IMR-90 (cell line): ENCODE measurements around the gene SEMA5A. TPM values are rescaled to one million over a fixed set of nuclear protein-coding genes. Genes with fewer than 3 reads are reported as not detected.
A peak's percentile ranks its signal among the peaks of the same experiment; 100 is the strongest.

Source experiments
- ATAC-seq: fragments of 200-7000 bp; cut with Tn5 transposase; 2 replicates; pipeline ENCODE4 v1.9.1; 2020; ENCODE audit warnings: low read depth, mild to moderate bottlenecking, moderate library complexity
- BruUV-seq: library from RNA; stranded (reverse); fragments of 400-500 nt; replicated peaks from 2 replicates; lab custom pipeline; 2021; lab: Mats Ljungman, UMichigan
- CTCF ChIA-PET: fragments of 300-600 bp; formaldehyde crosslinking; extraction: SDS; loops from one replicate; lab custom pipeline; 2021; ENCODE audit warnings: antibody characterized with exemption; lab: Yijun Ruan, JAX
- POLR2A ChIA-PET: fragments of 300-600 bp; sonication (Branson Sonifier 250); formaldehyde crosslinking; loops from one replicate; lab custom pipeline; 2022; ENCODE audit warnings: antibody characterized with exemption; ENCODE audit not compliant: unreplicated experiment; lab: Charles Lee
- DNase-seq: peaks from one replicate; pipeline ENCODE4 v3.0.0; 2013
- H2AFZ ChIP-seq: replicated peaks from 2 replicates; pipeline ENCODE3; 2013; ENCODE audit warnings: low read length, mild to moderate bottlenecking; ENCODE audit not compliant: poor library complexity
- H2AK5ac ChIP-seq: 2 replicates; pipeline ENCODE4 v1.6.1; 2013; ENCODE audit warnings: low read depth, low read length, inconsistent platforms
- H2AK9ac ChIP-seq: replicated peaks from 2 replicates; pipeline ENCODE3; 2013; ENCODE audit warnings: mild to moderate bottlenecking, low read depth, low read length, moderate library complexity; ENCODE audit not compliant: poor library complexity
- H2BK120ac ChIP-seq: 2 replicates; pipeline ENCODE4 v1.6.1; 2013; ENCODE audit warnings: low read depth, low read length, inconsistent platforms
- H2BK15ac ChIP-seq: 3 replicates; pipeline ENCODE4 v1.6.1; 2013; ENCODE audit warnings: low read depth, low read length, inconsistent platforms
- H2BK20ac ChIP-seq: 2 replicates; pipeline ENCODE4 v1.6.1; 2013; ENCODE audit warnings: low read depth, mild to moderate bottlenecking, inconsistent platforms, low read length, moderate library complexity
- H2BK5ac ChIP-seq: 2 replicates; pipeline ENCODE4 v1.6.1; 2013; ENCODE audit warnings: mild to moderate bottlenecking, low read depth, low read length, inconsistent platforms; ENCODE audit not compliant: poor library complexity, severe bottlenecking
- H3K14ac ChIP-seq: replicated peaks from 2 replicates; pipeline ENCODE4 v1.6.1; 2013; ENCODE audit warnings: low read depth, low read length, inconsistent platforms
- H3K18ac ChIP-seq: 2 replicates; pipeline ENCODE4 v1.6.1; 2013; ENCODE audit warnings: low read depth, low read length, control low read depth
- H3K23ac ChIP-seq: 2 replicates; pipeline ENCODE4 v1.6.1; 2013; ENCODE audit warnings: low read depth, low read length, inconsistent platforms
- H3K27ac ChIP-seq: 2 replicates; pipeline ENCODE4 v1.5.1; 2013; ENCODE audit warnings: mild to moderate bottlenecking, control low read depth, low read length; ENCODE audit not compliant: insufficient read depth
- H3K27me3 ChIP-seq: 2 replicates; pipeline ENCODE4 v1.6.1; 2013; ENCODE audit warnings: low read length; ENCODE audit not compliant: control insufficient read depth, insufficient read depth
- H3K36me3 ChIP-seq: 2 replicates; pipeline ENCODE4 v1.6.1; 2013; ENCODE audit warnings: low read length, mixed read lengths; ENCODE audit not compliant: control insufficient read depth, insufficient read depth
- H3K4ac ChIP-seq: 2 replicates; pipeline ENCODE4 v1.6.1; 2013; ENCODE audit warnings: low read depth, low read length, inconsistent platforms
- H3K4me1 ChIP-seq: 2 replicates; pipeline ENCODE4 v1.6.1; 2013; ENCODE audit warnings: low read length, mixed read lengths; ENCODE audit not compliant: control insufficient read depth, insufficient read depth
- H3K4me2 ChIP-seq: 2 replicates; pipeline ENCODE4 v1.6.1; 2013; ENCODE audit warnings: low read depth, mild to moderate bottlenecking, control low read depth, low read length, moderate library complexity
- H3K4me3 ChIP-seq: 2 replicates; pipeline ENCODE4 v1.5.1; 2013; ENCODE audit warnings: low read depth, mild to moderate bottlenecking, control low read depth, low read length, moderate library complexity; ENCODE audit not compliant: insufficient read depth
- H3K56ac ChIP-seq: 2 replicates; pipeline ENCODE4 v1.6.1; 2013; ENCODE audit warnings: low read length, inconsistent platforms; ENCODE audit not compliant: insufficient read depth; ENCODE audit errors: extremely low read depth
- H3K79me1 ChIP-seq, 2 experiments: 2 replicates each; pipeline ENCODE4 v1.6.1; 2013; ENCODE audit warnings: low read length in 2 of 2, inconsistent platforms in 1 of 2, low read depth in 1 of 2
- H3K9ac ChIP-seq: 2 replicates; pipeline ENCODE4 v1.6.1; 2013; ENCODE audit warnings: low read depth, low read length, control low read depth
- H3K9me1 ChIP-seq: 2 replicates; pipeline ENCODE4 v1.6.1; 2013; ENCODE audit warnings: low read length, inconsistent platforms; ENCODE audit not compliant: insufficient read depth
- H3K9me3 ChIP-seq: 2 replicates; pipeline ENCODE4 v1.6.1; 2013; ENCODE audit warnings: low read length; ENCODE audit not compliant: control insufficient read depth, insufficient read depth
- H4K20me1 ChIP-seq: 2 replicates; pipeline ENCODE4 v1.6.1; 2013; ENCODE audit warnings: low read length, inconsistent platforms; ENCODE audit not compliant: insufficient read depth
- H4K5ac ChIP-seq: 2 replicates; pipeline ENCODE4 v1.6.1; 2013; ENCODE audit warnings: mild to moderate bottlenecking, low read depth, low read length, control low read depth
- H4K8ac ChIP-seq, 2 experiments: 2 replicates each; pipeline ENCODE4 v1.6.1; 2013; ENCODE audit warnings: low read depth in 2 of 2, low read length in 2 of 2, control low read depth in 1 of 2, inconsistent platforms in 1 of 2
- H4K91ac ChIP-seq: 2 replicates; pipeline ENCODE4 v1.6.1; 2013; ENCODE audit warnings: low read depth, low read length, inconsistent platforms; ENCODE audit not compliant: insufficient read depth
- FOS ChIP-seq: fragments of 150-350 bp; IDR thresholded peaks from 2 replicates; pipeline ENCODE4 v1.6.1; 2016; ENCODE audit warnings: low read depth, low read length
- RCOR1 ChIP-seq: IDR thresholded peaks from 2 replicates; pipeline ENCODE4 v1.6.1; 2012; ENCODE audit warnings: mild to moderate bottlenecking, low read length, improper control_type of control experiment; ENCODE audit not compliant: insufficient replicate concordance
- WGBS, 2 experiments: methylation state at CpG; one replicate each; pipeline versions ENCODE4 v1.1.5 to v1.1.7; 2013; ENCODE audit warnings: missing lambda C conversion rate in 2 of 2; ENCODE audit not compliant: insufficient read length in 1 of 2; ENCODE audit errors: extremely low coverage in 2 of 2; 5-methylcytosine and 5-hydroxymethylcytosine counted together
- dilution Hi-C: fragments of 300-500 bp; cut with HindIII; formaldehyde crosslinking; loops from one replicate; pipeline ENCODE4 v1.14.3; 2018; ENCODE audit warnings: low sequenced_read_pairs; ENCODE audit not compliant: unreplicated experiment
- in situ Hi-C: fragments of 300-500 bp; cut with MboI; formaldehyde crosslinking; loops from 3 replicates; pipeline ENCODE4 v1.14.3; 2019; ENCODE audit warnings: low sequenced_read_pairs, inconsistent platforms, mixed read lengths
- intact Hi-C: fragments of 100-400 bp; cut with micrococcal nuclease; formaldehyde crosslinking; loops from 2 replicates; pipeline ENCODE4 v1.10.0; 2022
- polyA plus RNA-seq, 3 experiments: library from polyadenylated mRNA; depleted of rRNA; stranded (reverse); fragments of >200 nt; gene quantifications; 2 replicates each; pipeline ENCODE4 v1.2.3, GENCODE V29; 2012; ENCODE audit warnings: low replicate concordance in 1 of 3
- total RNA-seq: library from RNA; depleted of rRNA; stranded (reverse); fragments of >200 nt; gene quantifications from 2 replicates; pipeline ENCODE4 v1.2.3, GENCODE V29; 2012

The SEMA5A gene
- total and polyA plus RNA-seq, 2 of the 4 experiments (the other 2 are of a cell fraction) = 8.2 to 9.9 TPM

DNA sequence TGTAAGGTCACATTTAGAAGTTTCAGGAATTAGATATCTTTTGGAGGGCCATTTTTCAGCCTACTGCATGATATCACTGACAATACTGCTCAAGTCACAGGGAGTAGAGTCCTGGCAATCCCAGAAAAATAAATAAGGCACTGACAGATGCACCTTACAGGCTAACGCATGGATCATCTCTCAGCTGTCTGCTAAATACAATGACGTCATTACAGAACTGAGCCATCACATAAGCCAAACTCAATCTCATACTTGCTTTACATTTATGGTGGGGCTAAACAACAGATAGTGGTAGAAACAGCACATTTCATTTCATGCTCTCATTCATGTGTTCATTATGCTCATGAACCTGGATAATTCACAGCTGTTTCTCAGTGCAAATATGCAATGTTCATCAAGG is 243.7 kb downstream of the SEMA5A start:
- Histone ChIP-seq H3K56ac (no peak overlapping the region), H3K79me1 (peaks cover 0 to 22% of the 10 kb centered on the region in 2 experiments; a peak in 2 of 4 replicates), H4K20me1 (no peaks in the 10 kb centered on the region), H2AK5ac (no peak overlapping the region), H3K27me3 (no peaks in the 10 kb centered on the region), H3K4me3 (no peak overlapping the region), H2BK120ac (no peak overlapping the region), H3K23ac (no peak overlapping the region), H2AK9ac (no peak overlapping the region), H3K9ac (no peak overlapping the region), H3K18ac (no peak overlapping the region), H3K9me3 (no peaks in the 10 kb centered on the region), H3K4me1 (no peaks in the 10 kb centered on the region), H3K4ac (no peak overlapping the region), H3K14ac (no peak overlapping the region), H4K91ac (no peak overlapping the region), H3K36me3 (no peaks in the 10 kb centered on the region), H2AFZ (no peak overlapping the region), H3K9me1 (peaks cover 7% of the 10 kb centered on the region; the same call in 1 of the 2 replicates), H4K8ac (no peak overlapping the region), H4K5ac (no peak overlapping the region), H2BK15ac (no peak overlapping the region), H3K4me2 (no peak overlapping the region), H3K27ac (no peak overlapping the region), H2BK5ac (no peak overlapping the region), H2BK20ac (no peak overlapping the region)
- TF ChIP-seq FOS = peak; percentile 70
- no peak for TF ChIP-seq RCOR1
- whole genome bisulfite sequencing, 2 experiments = no CpG with 5 or more reads among the region's 2 CpGs
- intact Hi-C loops = no loop called here
- POLR2A ChIA-PET = no interaction called here
- peak; percentile 86 for DNase-seq
- CTCF ChIA-PET = no interaction called here
- dilution Hi-C loops = no loop called here
- ATAC-seq = peak; percentile 56
- in situ Hi-C loops = no loop called here
- no TSS peak for BruUV-seq
